AG10803 (cell line): ENCODE data around the gene AUH.
"Not testable (repeated sequence)": the region's sequence is repeated elsewhere in the genome, so short reads cannot be mapped to it uniquely, and the experiment has no call there.

Experiments used
- DNase-seq: peaks from one replicate; pipeline ENCODE4 v3.0.0; 2010; ENCODE audit warnings: low read depth
- H3K4me3 ChIP-seq: 2 replicates; pipeline ENCODE4 v1.5.1; 2011; ENCODE audit warnings: mild to moderate bottlenecking, low read length, control low read depth
- TF ChIP-seq, protein P1 (sequence below): conservative IDR thresholded peaks from 2 replicates; pipeline ENCODE4 v1.5.1; 2011; ENCODE audit warnings: mild to moderate bottlenecking, low read length, control low read depth, inconsistent platforms

AUH gene

DNA sequence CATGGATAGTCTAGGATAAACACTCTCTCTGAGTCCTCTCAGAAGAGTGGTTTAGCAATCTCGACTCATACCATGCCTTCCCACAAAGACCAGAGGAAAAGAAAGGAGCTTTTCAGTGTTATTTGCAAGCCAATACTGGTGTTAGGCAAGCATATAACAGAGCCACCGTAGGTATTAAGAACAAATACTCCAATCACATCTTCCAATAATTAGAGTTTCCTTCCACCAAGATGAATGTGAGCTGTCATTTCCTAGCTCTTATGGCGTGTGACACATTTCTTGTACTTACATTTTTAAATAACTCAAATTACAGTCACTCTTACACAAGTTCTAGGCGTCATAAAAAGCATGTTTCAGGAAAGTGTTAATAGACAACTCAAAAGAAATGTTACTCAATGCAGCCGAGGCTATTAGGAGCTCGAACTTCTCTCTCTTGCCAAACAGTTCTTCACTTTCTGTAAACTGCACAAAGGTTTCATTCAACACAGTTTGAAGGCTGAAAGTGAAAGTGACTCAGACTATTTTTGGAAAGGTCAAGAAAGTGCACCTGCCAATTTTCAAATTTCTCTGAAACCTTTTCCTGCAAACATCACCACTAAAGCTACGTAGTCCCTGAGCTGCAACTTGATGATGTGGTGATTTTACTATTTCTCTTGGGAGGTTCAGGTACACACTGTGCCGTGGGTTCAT lies 153.8 kb downstream of the AUH start:
- peak; percentile 88 for DNase-seq
- TF ChIP-seq, protein P1, sequence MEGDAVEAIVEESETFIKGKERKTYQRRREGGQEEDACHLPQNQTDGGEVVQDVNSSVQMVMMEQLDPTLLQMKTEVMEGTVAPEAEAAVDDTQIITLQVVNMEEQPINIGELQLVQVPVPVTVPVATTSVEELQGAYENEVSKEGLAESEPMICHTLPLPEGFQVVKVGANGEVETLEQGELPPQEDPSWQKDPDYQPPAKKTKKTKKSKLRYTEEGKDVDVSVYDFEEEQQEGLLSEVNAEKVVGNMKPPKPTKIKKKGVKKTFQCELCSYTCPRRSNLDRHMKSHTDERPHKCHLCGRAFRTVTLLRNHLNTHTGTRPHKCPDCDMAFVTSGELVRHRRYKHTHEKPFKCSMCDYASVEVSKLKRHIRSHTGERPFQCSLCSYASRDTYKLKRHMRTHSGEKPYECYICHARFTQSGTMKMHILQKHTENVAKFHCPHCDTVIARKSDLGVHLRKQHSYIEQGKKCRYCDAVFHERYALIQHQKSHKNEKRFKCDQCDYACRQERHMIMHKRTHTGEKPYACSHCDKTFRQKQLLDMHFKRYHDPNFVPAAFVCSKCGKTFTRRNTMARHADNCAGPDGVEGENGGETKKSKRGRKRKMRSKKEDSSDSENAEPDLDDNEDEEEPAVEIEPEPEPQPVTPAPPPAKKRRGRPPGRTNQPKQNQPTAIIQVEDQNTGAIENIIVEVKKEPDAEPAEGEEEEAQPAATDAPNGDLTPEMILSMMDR: no peak
- peak overlapping the region; percentile 37 for H3K4me3 ChIP-seq

DNA sequence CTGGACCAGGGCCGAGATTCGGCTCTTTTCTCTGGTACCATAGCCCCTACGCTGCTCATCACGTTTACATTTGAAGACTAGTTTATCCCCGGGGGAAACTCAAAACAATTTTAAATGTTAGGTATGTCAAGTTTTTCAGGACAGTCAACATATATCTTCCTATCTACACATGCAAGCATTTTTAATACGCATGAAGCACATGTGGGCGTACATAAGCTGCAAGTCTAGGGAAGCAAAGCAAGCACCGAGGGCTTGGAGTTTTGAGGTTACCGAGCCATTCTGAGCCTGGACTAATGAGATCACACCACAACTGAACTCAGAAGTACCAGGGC lies 154.4 kb downstream of the AUH start:
- TF ChIP-seq, protein P1: no peak

DNA sequence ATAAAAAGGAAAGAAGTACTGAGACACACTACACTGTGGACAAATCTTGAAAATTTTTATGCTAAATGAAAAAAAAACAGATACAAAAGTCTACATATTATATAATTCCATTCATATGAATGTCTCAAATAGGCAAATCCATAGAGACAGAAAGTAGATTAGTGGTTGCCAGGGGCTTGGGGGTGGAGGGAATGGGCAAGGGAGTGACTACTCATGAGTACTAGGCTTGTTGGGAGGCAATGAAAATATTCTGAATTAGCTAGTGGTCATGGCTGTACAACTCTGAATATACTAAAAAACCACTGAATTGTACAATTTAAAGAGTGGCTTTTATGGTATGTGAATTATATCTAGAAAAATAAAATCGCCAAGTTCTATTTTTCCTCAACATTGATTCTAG lies 154.9 kb downstream of the AUH start:
- TF ChIP-seq, protein P1: no peak
- DNase-seq: no peak
- H3K4me3 ChIP-seq: no peak overlapping the region

More for the DNA sequence above, 154.4 kb downstream of the AUH start:
- no peak overlapping the region for H3K4me3 ChIP-seq
- DNase-seq: no peak

DNA sequence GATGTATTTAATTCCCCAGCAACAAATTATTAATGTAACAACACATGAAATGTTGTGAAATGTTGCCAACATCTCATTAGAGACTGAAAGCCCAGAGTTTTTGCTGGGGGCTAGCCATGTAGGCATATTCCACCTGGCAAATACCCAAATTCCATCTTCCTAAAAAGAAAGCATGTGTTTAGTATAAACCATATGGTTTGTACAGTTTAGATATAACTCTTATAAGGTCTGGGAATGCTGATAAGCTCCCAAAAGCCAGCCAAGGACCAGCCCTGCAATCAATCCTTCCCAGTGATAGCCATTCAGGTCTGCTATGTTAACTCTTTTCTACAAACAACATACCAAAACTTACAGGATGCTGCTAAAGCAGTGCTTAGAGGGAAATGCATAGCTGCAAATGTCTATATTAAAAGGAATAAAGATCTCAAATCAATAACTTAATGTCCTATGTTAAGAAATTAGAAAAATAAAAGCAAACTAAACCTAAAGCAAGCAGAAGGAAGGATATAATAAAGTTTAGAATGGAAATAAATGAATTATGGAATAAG lies 158.9 kb downstream of the AUH start:
- TF ChIP-seq, protein P1: no peak
- DNase-seq: no peak
- no peak overlapping the region for H3K4me3 ChIP-seq

DNA sequence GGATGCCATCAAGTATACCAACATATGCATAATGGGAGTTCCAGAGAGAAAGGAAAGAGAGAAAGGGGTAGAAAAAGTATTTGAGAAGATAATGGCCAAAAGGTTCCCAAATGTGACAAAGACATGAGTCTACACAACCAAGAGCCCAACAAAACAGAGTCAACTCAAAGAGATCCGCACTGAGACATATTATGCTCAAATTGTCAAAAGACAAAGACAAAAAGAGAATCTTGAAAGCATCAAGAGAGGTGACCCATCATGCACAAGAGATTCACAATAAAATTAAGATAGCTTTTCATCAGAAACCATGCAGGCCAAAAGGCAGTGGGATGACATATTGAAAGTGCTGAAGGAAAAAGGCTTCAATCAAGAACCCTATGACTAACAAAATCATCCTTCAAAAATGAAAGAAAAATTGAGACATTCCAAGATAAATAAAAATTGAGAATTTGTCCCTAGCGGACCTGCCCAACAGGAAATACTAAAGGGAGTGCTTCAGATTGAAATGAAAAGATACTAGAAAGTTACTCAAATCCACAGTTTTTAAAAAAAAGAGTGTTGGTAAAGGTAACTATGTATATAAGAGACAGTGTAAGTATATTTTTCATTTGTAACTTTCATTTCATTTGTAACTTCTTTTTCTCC lies 160.9 kb downstream of the AUH start:
- no peak overlapping the region for H3K4me3 ChIP-seq
- TF ChIP-seq, protein P1: no peak
- DNase-seq: no peak

DNA sequence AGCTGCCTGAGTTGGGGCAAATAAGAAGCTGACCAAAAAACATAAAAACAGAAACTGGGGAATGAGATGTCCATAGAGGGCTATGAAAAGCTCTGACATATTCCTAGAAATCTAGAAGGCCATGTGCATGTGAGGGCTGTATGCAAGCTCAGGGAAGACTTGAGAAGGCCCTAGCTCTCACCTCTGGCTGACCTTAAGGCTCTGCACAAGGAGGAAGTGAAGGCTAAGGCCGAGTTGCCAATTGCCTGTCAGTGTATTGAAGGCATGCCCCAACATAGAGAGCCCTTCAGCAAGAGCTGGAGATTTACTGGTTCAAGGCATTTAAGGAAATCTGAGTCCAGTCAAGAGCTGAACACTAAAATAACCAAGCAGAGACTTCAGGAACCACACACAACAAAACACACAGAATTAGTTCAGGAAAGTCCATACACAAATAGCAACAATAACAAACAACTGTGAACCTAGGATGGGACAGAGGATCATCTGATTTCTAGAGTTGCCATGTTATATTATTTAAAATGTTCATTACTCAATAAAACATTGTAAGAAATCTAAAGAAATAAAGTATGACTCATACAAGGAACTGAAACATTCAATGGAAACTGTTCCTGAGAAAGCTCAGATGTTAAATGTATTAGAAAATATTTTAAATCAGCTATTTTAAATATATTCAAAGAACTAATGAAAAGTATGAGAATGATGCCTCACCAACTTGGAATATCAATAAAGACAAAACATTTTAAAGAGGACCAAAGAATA lies 161.8 kb downstream of the AUH start:
- no peak for DNase-seq
- TF ChIP-seq, protein P1: no peak
- no peak overlapping the region for H3K4me3 ChIP-seq

DNA sequence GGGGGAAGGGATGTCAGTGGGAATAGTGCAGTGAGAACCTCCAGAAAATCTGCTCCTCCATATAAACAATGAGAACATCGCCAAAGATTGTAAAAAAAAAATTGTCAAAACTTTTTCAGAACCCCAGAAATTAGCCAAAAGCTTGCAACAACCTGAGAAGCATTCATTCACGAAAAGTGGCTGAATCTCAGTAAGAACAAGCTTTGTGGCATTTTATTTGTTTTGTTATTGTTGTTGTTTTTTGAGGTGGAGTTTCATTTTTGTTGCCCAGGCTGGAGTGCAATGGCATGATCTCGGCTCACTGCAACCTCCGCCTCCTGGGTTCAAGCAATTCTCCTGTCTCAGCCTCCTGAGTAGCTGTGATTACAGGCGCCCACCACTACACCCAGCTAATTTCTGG lies 162.8 kb downstream of the AUH start:
- H3K4me3 ChIP-seq, DNase-seq: not testable (repeated sequence)
